HCT116 (cell line): ENCODE measurements around the gene PXT1. TPM values are rescaled to one million over a fixed set of nuclear protein-coding genes. Genes with fewer than 3 reads are reported as not detected.
A peak's percentile ranks its signal among the peaks of the same experiment; 100 is the strongest.

Experiments used
- ATAC-seq: fragments of 200-7000 bp; cut with Tn5 transposase; 2 replicates; pipeline ENCODE4 v1.9.1; 2020; ENCODE audit warnings: mild to moderate bottlenecking, moderate library complexity
- BruUV-seq: library from RNA; stranded (reverse); fragments of 400-500 nt; replicated peaks from 2 replicates; lab custom pipeline; 2021; lab: Mats Ljungman, UMichigan
- CTCF ChIA-PET: fragments of 300-600 bp; sonication (Branson Sonifier 250); formaldehyde crosslinking; loops from one replicate; lab custom pipeline; 2021; ENCODE audit warnings: antibody characterized with exemption; lab: Charles Lee
- POLR2A ChIA-PET: fragments of 300-600, 350-600 bp; sonication (Branson Sonifier 250); formaldehyde crosslinking; loops from one replicate; lab custom pipeline; 2021; ENCODE audit warnings: antibody characterized with exemption; lab: Charles Lee
- RAD21 ChIA-PET, 2 experiments: fragments of 300-600 bp; sonication (Branson Sonifier 250); formaldehyde crosslinking; loops; one replicate each; lab custom pipeline; 2023; ENCODE audit warnings: low total read pairs in 2 of 2; ENCODE audit not compliant: uncharacterized antibody in 2 of 2, unreplicated experiment in 2 of 2, low non-redundant PET in 1 of 2; lab: Charles Lee
- DNase-seq: peaks from one replicate; pipeline ENCODE4 v3.0.0-alpha.2; 2010; ENCODE audit warnings: low read depth, low spot score
- H2AFZ ChIP-seq: fragments of 200-600 bp; shearing (Covaris generic), sonication (generic); 2 replicates; pipeline ENCODE4 v1.6.1; 2017; ENCODE audit warnings: low read depth, mixed run types, mixed read lengths, antibody characterized with exemption, low read length; ENCODE audit not compliant: poor library complexity, severe bottlenecking
- H3K27ac ChIP-seq: 2 replicates; pipeline ENCODE4 v1.5.1; 2012; ENCODE audit warnings: low read depth, low read length
- H3K27me3 ChIP-seq: fragments of 200-600 bp; sonication (generic); 2 replicates; pipeline ENCODE4 v1.6.1; 2016; ENCODE audit warnings: mixed run types, low read length, mixed read lengths; ENCODE audit not compliant: insufficient read depth
- H3K36me3 ChIP-seq, 2 experiments: fragments of 200-500 bp in 1 of 2; fragments of 200-600 bp in 1 of 2; sonication (Bioruptor generic) in 1 of 2; sonication (generic) in 1 of 2; 2 replicates each; pipeline versions ENCODE4 v1.5.1 to v1.6.1; 2014 to 2016; ENCODE audit warnings: low read length in 2 of 2, inconsistent platforms in 1 of 2, mixed read lengths in 1 of 2, mixed run types in 1 of 2; ENCODE audit not compliant: insufficient read depth in 2 of 2, control insufficient read depth in 1 of 2
- H3K4me1 ChIP-seq, 2 experiments: fragments of 200-600 bp in 1 of 2; sonication (generic) in 1 of 2; 2 replicates each; pipeline versions ENCODE4 v1.5.1 to v1.6.1; 2012 to 2017; ENCODE audit warnings: low read length in 2 of 2, inconsistent platforms in 1 of 2, mild to moderate bottlenecking in 1 of 2, mixed read lengths in 1 of 2, mixed run types in 1 of 2, moderate library complexity in 1 of 2; ENCODE audit not compliant: insufficient read depth in 2 of 2, control insufficient read depth in 1 of 2
- H3K4me2 ChIP-seq: fragments of 200-600 bp; sonication (generic); 2 replicates; pipeline ENCODE4 v1.6.1; 2017; ENCODE audit warnings: mixed run types, low read length, mixed read lengths
- H3K4me3 ChIP-seq, 2 experiments: fragments of 200-600 bp in 1 of 2; sonication (generic) in 1 of 2; replicated peaks in 1 of 2; 2 replicates each; pipeline ENCODE4 v1.5.1; 2011 to 2016; ENCODE audit warnings: low read length in 2 of 2, control low read depth in 1 of 2, low read depth in 1 of 2, mild to moderate bottlenecking in 1 of 2, mixed read lengths in 1 of 2, mixed run types in 1 of 2
- H3K79me2 ChIP-seq: fragments of 200-600 bp; sonication (generic); 2 replicates; pipeline ENCODE4 v1.6.1; 2017; ENCODE audit warnings: mild to moderate bottlenecking, mixed run types, low read length, moderate library complexity, mixed read lengths; ENCODE audit not compliant: insufficient read depth
- H3K9ac ChIP-seq: fragments of 200-600 bp; sonication (generic); 2 replicates; pipeline ENCODE4 v1.6.1; 2016; ENCODE audit warnings: low read length, mixed read lengths
- H3K9me2 ChIP-seq: fragments of 200-600 bp; sonication (generic), shearing (Covaris generic); 2 replicates; pipeline ENCODE4 v1.6.1; 2017; ENCODE audit warnings: mixed run types, mild to moderate bottlenecking, moderate library complexity; ENCODE audit not compliant: insufficient read depth
- H3K9me3 ChIP-seq, 2 experiments: fragments of 200-500 bp in 1 of 2; fragments of 200-600 bp in 1 of 2; sonication (Bioruptor generic) in 1 of 2; sonication (generic) in 1 of 2; 2 replicates each; pipeline ENCODE4 v1.6.1; 2014 to 2017; ENCODE audit warnings: low read length in 2 of 2, mixed read lengths in 2 of 2, inconsistent platforms in 1 of 2, low read depth in 1 of 2, mild to moderate bottlenecking in 1 of 2, mixed run types in 1 of 2, moderate library complexity in 1 of 2; ENCODE audit not compliant: control insufficient read depth in 1 of 2, insufficient read depth in 1 of 2
- H4K20me1 ChIP-seq: fragments of 200-600 bp; sonication (generic), shearing (Covaris generic); 2 replicates; pipeline ENCODE4 v1.6.1; 2017; ENCODE audit warnings: mixed run types, mild to moderate bottlenecking, moderate library complexity; ENCODE audit not compliant: insufficient read depth
- CEBPB ChIP-seq: IDR thresholded peaks from 2 replicates; pipeline ENCODE4 v1.6.1; 2012; ENCODE audit warnings: low read depth
- CTCF ChIP-seq, 3 experiments: fragments of 200-600 bp in 1 of 3; sonication (generic) in 1 of 3; IDR thresholded peaks in 2 of 3; conservative IDR thresholded peaks in 1 of 3; 2 replicates each; pipeline ENCODE4 v1.5.1; 2012 to 2017; ENCODE audit warnings: low read depth in 2 of 3, low read length in 2 of 3, antibody characterized with exemption in 1 of 3, borderline replicate concordance in 1 of 3, control low read depth in 1 of 3, mild to moderate bottlenecking in 1 of 3, mixed read lengths in 1 of 3, mixed run types in 1 of 3, moderate library complexity in 1 of 3; ENCODE audit not compliant: insufficient read depth in 1 of 3
- EZH2 ChIP-seq: fragments of 200-600 bp; sonication (generic); IDR thresholded peaks from 2 replicates; pipeline ENCODE4 v1.6.1; 2017; ENCODE audit warnings: antibody characterized with exemption, mixed run types
- EZH2phosphoT487 ChIP-seq: fragments of 200-600 bp; IDR thresholded peaks from 2 replicates; pipeline ENCODE4 v1.6.1; 2018; ENCODE audit warnings: antibody characterized with exemption, borderline replicate concordance
- JUND ChIP-seq: IDR thresholded peaks from 2 replicates; pipeline ENCODE4 v1.6.1; 2012
- POLR2AphosphoS5 ChIP-seq: IDR thresholded peaks from 2 replicates; pipeline ENCODE4 v1.6.1; 2011; ENCODE audit warnings: mild to moderate bottlenecking, low read depth, low read length, moderate library complexity
- SIN3A ChIP-seq: IDR thresholded peaks from 2 replicates; pipeline ENCODE4 v1.6.1; 2012; ENCODE audit warnings: low read depth
- SRF ChIP-seq: IDR thresholded peaks from 2 replicates; pipeline ENCODE4 v1.6.1; 2012; ENCODE audit warnings: low read depth
- TCF7L2 ChIP-seq: IDR thresholded peaks from 2 replicates; pipeline ENCODE4 v1.7.0; 2011; ENCODE audit warnings: borderline replicate concordance, inconsistent platforms; ENCODE audit not compliant: insufficient read depth, insufficient read length; ENCODE audit errors: extremely low read depth
- YY1 ChIP-seq: IDR thresholded peaks from 2 replicates; pipeline ENCODE4 v1.6.1; 2011; ENCODE audit warnings: low read length, low read depth, moderate library complexity, mild to moderate bottlenecking; ENCODE audit not compliant: insufficient replicate concordance; ENCODE audit errors: extremely low read depth
- ZBTB33 ChIP-seq: IDR thresholded peaks from 2 replicates; pipeline ENCODE4 v1.6.1; 2011; ENCODE audit warnings: mild to moderate bottlenecking, low read length, moderate library complexity; ENCODE audit not compliant: insufficient replicate concordance; ENCODE audit errors: extremely low read depth
- ZFX ChIP-seq: fragments of 450-650 bp; IDR thresholded peaks from 2 replicates; pipeline ENCODE4 v1.6.1; 2017
- intact Hi-C: fragments of 100-400 bp; cut with micrococcal nuclease; formaldehyde crosslinking; loops from 2 replicates; pipeline ENCODE4 v1.10.0; 2022
- total RNA-seq: library from RNA; stranded (reverse); gene quantifications from one replicate; pipeline ENCODE4 v1.2.1, GENCODE V29; 2021; ENCODE audit not compliant: unreplicated experiment

PXT1 gene
- total RNA-seq, 1 experiment from 2014 or later, result 0.17 TPM

GRCh38 chr6:36432151-36432671 is 10.4 kb downstream of the PXT1 start:
- no TSS peak for BruUV-seq
- POLR2A ChIA-PET, result interaction anchor here (2.5 kb wide), 1 partner anchor 9 kb away, joined by 12 read pairs; no protein-coding TSS in a partner anchor
- Histone ChIP-seq H3K9me2 (no peaks in the 10 kb centered on the region), H3K4me1 (peaks cover 0 to 14% of the 10 kb centered on the region in 2 experiments; a peak in 2 of 4 replicates), H3K9me3 (no peaks in the 10 kb centered on the region), H3K4me3 (no peak overlapping the region), H3K36me3 (no peaks in the 10 kb centered on the region), H3K27me3 (no peaks in the 10 kb centered on the region), H3K9ac (no peak overlapping the region), H3K4me2 (peak overlapping the region; percentile 30), H3K27ac (no peak overlapping the region), H2AFZ (peak overlapping the region; percentile 31), H4K20me1 (no peaks in the 10 kb centered on the region), H3K79me2 (no peaks in the 10 kb centered on the region)
- RAD21 ChIA-PET, result no interaction called here
- no peak for DNase-seq
- CTCF ChIA-PET, result interaction anchor here (0.7 kb wide), 1 partner anchor 9 kb away, joined by 3 read pairs; no protein-coding TSS in a partner anchor
- no peak for ATAC-seq
- intact Hi-C loops, result no loop called here
- TF ChIP-seq JUND, result no peak
- no peak for TF ChIP-seq EZH2phosphoT487

- TF ChIP-seq SRF, result no peak
- TF ChIP-seq YY1, result no peak
- TF ChIP-seq CEBPB, result no peak
- no peak for TF ChIP-seq TCF7L2
- TF ChIP-seq SIN3A, result no peak
- no peak for TF ChIP-seq ZBTB33
- TF ChIP-seq ZFX, result no peak
- no peak for TF ChIP-seq EZH2phosphoT487
- no peak for TF ChIP-seq CTCF (IDR thresholded peaks at IDR 0.05 in 2 of 3, conservative IDR thresholded peaks at IDR 0.05 in 1 of 3; ENCODE audit: borderline replicate concordance in 1 of 3, insufficient read depth in 1 of 3, low read depth in 2 of 3, low read length in 2 of 3)
- TF ChIP-seq POLR2AphosphoS5, result no peak
- no peak for TF ChIP-seq EZH2
- H3K9me3 ChIP-seq, result no peaks in the 10 kb centered on the region
- ATAC-seq (no peak), DNase-seq (no peak)
- intact Hi-C loops, result no loop called here
- ChIA-PET CTCF (no interaction called here), RAD21 (no interaction called here), POLR2A (interaction anchor here (2.5 kb wide), 1 partner anchor 10 kb away, joined by 12 read pairs; no protein-coding TSS in a partner anchor)
- no peak overlapping the region for H3K4me2 ChIP-seq
- H4K20me1 ChIP-seq, result no peaks in the 10 kb centered on the region
- no peaks in the 10 kb centered on the region for H3K79me2 ChIP-seq
- no peak overlapping the region for H3K9ac ChIP-seq
- H3K4me3 ChIP-seq, result no peak overlapping the region
- no peak overlapping the region for H2AFZ ChIP-seq
- peaks cover 0 to 14% of the 10 kb centered on the region in 2 experiments; a peak in 2 of 4 replicates for H3K4me1 ChIP-seq
- no TSS peak for BruUV-seq
- H3K27me3 ChIP-seq, result no peaks in the 10 kb centered on the region
- H3K27ac ChIP-seq, result no peak overlapping the region
- no peaks in the 10 kb centered on the region for H3K9me2 ChIP-seq
- no peaks in the 10 kb centered on the region for H3K36me3 ChIP-seq
Measured at GRCh38 chr6:36431197-36431596, 11.5 kb downstream of the PXT1 start.
